Body of pancreas (tissue), 4 donors: ENCODE results near the gene ANO10. TPM values are rescaled to one million over a fixed set of nuclear protein-coding genes. Genes with fewer than 3 reads are reported as not detected.

Experiments
- ATAC-seq: fragments of 150-250 bp; one replicate; pipeline ENCODE4 v1.9.1; 2016
- DNase-seq, 4 donors: peaks; one replicate each; pipeline ENCODE4 v3.0.0-alpha.2; 2019
- H3K27ac ChIP-seq, 4 donors: fragments of 200-600 bp; sonication (generic); 1 replicate in 3 of 4; 2 replicates in 1 of 4; pipeline versions ENCODE4 v1.5.1 to v1.6.1; 2016 to 2019; ENCODE audit warnings: mild to moderate bottlenecking in 1 of 4, mixed read lengths in 1 of 4, moderate library complexity in 1 of 4
- H3K27me3 ChIP-seq, 2 donors: fragments of 200-600 bp; sonication (generic); one replicate each; pipeline ENCODE4 v1.6.0; 2016; ENCODE audit warnings: mild to moderate bottlenecking in 1 of 2
- H3K36me3 ChIP-seq, 2 donors: fragments of 200-600 bp; sonication (generic); replicated peaks in 1 of 2; 2 replicates each; pipeline ENCODE4 v1.5.1; 2016; ENCODE audit warnings: low read depth in 2 of 2; ENCODE audit not compliant: insufficient read depth in 1 of 2
- H3K4me1 ChIP-seq: fragments of 200-600 bp; sonication (generic); one replicate; pipeline ENCODE4 v1.6.0; 2016
- H3K4me3 ChIP-seq, 2 donors: fragments of 200-600 bp; sonication (generic); 1 replicate in 1 of 2; 2 replicates in 1 of 2; pipeline ENCODE4 v1.5.1; 2016 to 2019
- H3K9me3 ChIP-seq, 3 donors: fragments of 200-600 bp; sonication (generic); 1 replicate in 2 of 3; 2 replicates in 1 of 3; pipeline ENCODE4 v1.5.1; 2016
- CTCF ChIP-seq, 7 experiments: fragments of 450-650 bp in 4 of 7; fragments of 200-600 bp in 3 of 7; sonication (generic) in 3 of 7; IDR thresholded peaks; one replicate each; pipeline ENCODE4 v1.5.1; 2016 to 2019; ENCODE audit warnings: antibody characterized with exemption in 7 of 7
- POLR2A ChIP-seq, 3 donors: fragments of 450-650 bp; IDR thresholded peaks; one replicate each; pipeline ENCODE4 v1.6.1; 2016; ENCODE audit warnings: antibody characterized with exemption in 3 of 3, mild to moderate bottlenecking in 2 of 3
- WGBS, 2 donors: methylation state at CpG; one replicate each; pipeline ENCODE4 v1.1.5; 2017; 5-methylcytosine and 5-hydroxymethylcytosine counted together
- intact Hi-C: fragments of 100-400 bp; cut with DNase I; formaldehyde crosslinking; loops from one replicate; pipeline ENCODE4 v1.15.1; 2023
- total RNA-seq, 2 donors: library from RNA; depleted of rRNA; stranded (reverse); fragments of >200 nt; gene quantifications; one replicate each; pipeline ENCODE4 v1.1.0, GENCODE V29; 2016

ANO10 gene
- total RNA-seq, 2 donors from 2014 or later, result 14.3 to 16.2 TPM

GRCh38 chr3:43448098-43448497 is 173.7 kb downstream of the ANO10 start:
- H3K9me3 ChIP-seq, result no peaks in the 10 kb centered on the region
- no peaks in the 10 kb centered on the region for H3K36me3 ChIP-seq
- ATAC-seq, result no peak
- DNase-seq, result no peak
- no peaks in the 10 kb centered on the region for H3K27me3 ChIP-seq
- TF ChIP-seq POLR2A (IDR thresholded peaks at IDR 0.05), result no peak
- TF ChIP-seq CTCF (IDR thresholded peaks at IDR 0.05), result no peak
- 96 to 100% methylated on average over 1 of the region's 1 CpG for WGBS, 2 donors
- no peak overlapping the region for H3K27ac ChIP-seq
- intact Hi-C loops, result no loop called here
- H3K4me3 ChIP-seq, result no peak overlapping the region
- H3K4me1 ChIP-seq, result no peaks in the 10 kb centered on the region

GRCh38 chr3:43445820-43446219 is 176.0 kb downstream of the ANO10 start:
- no peak for ATAC-seq
- DNase-seq, result no peak
- TF ChIP-seq CTCF (IDR thresholded peaks at IDR 0.05) (no peak), POLR2A (IDR thresholded peaks at IDR 0.05) (no peak)
- Histone ChIP-seq H3K27me3 (no peaks in the 10 kb centered on the region), H3K27ac (no peak overlapping the region), H3K9me3 (no peaks in the 10 kb centered on the region), H3K4me3 (no peak overlapping the region), H3K4me1 (no peaks in the 10 kb centered on the region), H3K36me3 (no peaks in the 10 kb centered on the region)
- intact Hi-C loops, result no loop called here
- WGBS, 2 donors, result 81 to 83% methylated on average over 3 to 4 of the region's 4 CpGs

- TF ChIP-seq POLR2A (IDR thresholded peaks at IDR 0.05), result no peak
- no peak for TF ChIP-seq CTCF (IDR thresholded peaks at IDR 0.05)
- H3K27me3 ChIP-seq, result no peaks in the 10 kb centered on the region
- no peak overlapping the region for H3K27ac ChIP-seq
- intact Hi-C loops, result no loop called here
- DNase-seq, result no peak
- H3K4me1 ChIP-seq, result no peaks in the 10 kb centered on the region
- no peak for ATAC-seq
- H3K36me3 ChIP-seq, result no peaks in the 10 kb centered on the region
- H3K4me3 ChIP-seq, result no peak overlapping the region
- WGBS, 2 donors, result 95 to 97% methylated on average over 2 of the region's 2 CpGs
- H3K9me3 ChIP-seq, result no peaks in the 10 kb centered on the region
Measured at GRCh38 chr3:43442872-43443395, 178.9 kb downstream of the ANO10 start.

GRCh38 chr3:43436507-43437140 is 185.2 kb downstream of the ANO10 start:
- Histone ChIP-seq H3K9me3 (no peaks in the 10 kb centered on the region), H3K4me3 (no peak overlapping the region), H3K27me3 (no peaks in the 10 kb centered on the region), H3K4me1 (peaks cover 5% of the 10 kb centered on the region), H3K36me3 (no peaks in the 10 kb centered on the region), H3K27ac (no peak overlapping the region)
- TF ChIP-seq POLR2A (IDR thresholded peaks at IDR 0.05), result no peak
- no peak for TF ChIP-seq CTCF (IDR thresholded peaks at IDR 0.05)
- intact Hi-C loops, result no loop called here
- DNase-seq (no peak), ATAC-seq (no peak)
- 93 to 97% methylated on average over 3 of the region's 3 CpGs for WGBS, 2 donors

GRCh38 chr3:43435706-43436105 is 186.1 kb downstream of the ANO10 start:
- Histone ChIP-seq H3K36me3 (no peaks in the 10 kb centered on the region), H3K9me3 (no peaks in the 10 kb centered on the region), H3K27ac (no peak overlapping the region), H3K4me3 (no peak overlapping the region), H3K4me1 (peaks cover 5% of the 10 kb centered on the region), H3K27me3 (no peaks in the 10 kb centered on the region)
- ATAC-seq, result no peak
- DNase-seq, result no peak
- TF ChIP-seq POLR2A (IDR thresholded peaks at IDR 0.05) (no peak), CTCF (IDR thresholded peaks at IDR 0.05) (no peak)
- intact Hi-C loops, result no loop called here
